K562 (cell line): ENCODE data around the gene ABLIM1. TPM values are rescaled to one million over a fixed set of nuclear protein-coding genes. Genes with fewer than 3 reads are reported as not detected.

Experiments
- ATAC-seq: fragments of 200-7000 bp; cut with Tn5 transposase; 3 replicates; pipeline ENCODE4 v1.9.1; 2020; ENCODE audit warnings: moderate library complexity
- BruUV-seq: library from RNA; stranded (reverse); fragments of 400-500 nt; replicated peaks from 2 replicates; lab custom pipeline; 2021; lab: Mats Ljungman, UMichigan
- CTCF ChIA-PET: fragments of 300-600 bp; formaldehyde crosslinking; extraction: SDS; loops from one replicate; lab custom pipeline; 2021; ENCODE audit warnings: low intra/inter-chr PET ratio; lab: Yijun Ruan, JAX
- POLR2A ChIA-PET: fragments of 300-600, 350-650 bp; sonication (Branson Sonifier 250); formaldehyde crosslinking; extraction: SDS; loops from one replicate; lab custom pipeline; 2021; ENCODE audit warnings: antibody characterized with exemption, inconsistent platforms; lab: Yijun Ruan, JAX
- DNase-seq, 4 experiments: peaks; one replicate each; pipeline versions ENCODE4 v3.0.0 to v3.0.0-alpha.2; 2011 to 2018; ENCODE audit warnings: low spot score in 3 of 4, mixed read lengths in 3 of 4; ENCODE audit errors: extremely low read depth in 1 of 4
- FAIRE-seq: peaks from 2 replicates; lab custom pipeline; 2011; peaks lifted over from hg19 to GRCh38; lab: Jason Lieb, UNC
- H2AFZ ChIP-seq: 2 replicates; pipeline ENCODE4 v1.6.0; 2011; ENCODE audit warnings: low read depth, low read length, control low read depth, inconsistent platforms
- H3K27ac ChIP-seq: fragments of 200-600 bp; 3 replicates; pipeline ENCODE4 v1.8.0; 2011; ENCODE audit warnings: low read depth, mild to moderate bottlenecking, control low read depth, inconsistent platforms, low read length, moderate library complexity, mixed read lengths; ENCODE audit errors: extremely low read depth
- H3K27me3 ChIP-seq, 2 experiments: fragments of 300-600 bp in 1 of 2; 2 replicates in 1 of 2; 3 replicates in 1 of 2; pipeline versions ENCODE4 v1.6.0 to v1.8.0; 2011; ENCODE audit warnings: inconsistent platforms in 2 of 2, low read length in 2 of 2, mild to moderate bottlenecking in 1 of 2, mixed read lengths in 1 of 2, moderate library complexity in 1 of 2; ENCODE audit not compliant: control insufficient read depth in 2 of 2, insufficient read depth in 2 of 2
- H3K36me3 ChIP-seq: fragments of 300-600 bp; 3 replicates; pipeline ENCODE4 v1.8.0; 2011; ENCODE audit warnings: mild to moderate bottlenecking, low read length, inconsistent platforms; ENCODE audit not compliant: control insufficient read depth, insufficient read depth
- H3K4me1 ChIP-seq, 2 experiments: fragments of 200-600 bp in 1 of 2; replicated peaks in 1 of 2; 2 replicates in 1 of 2; 3 replicates in 1 of 2; pipeline versions ENCODE4 v1.5.1 to v1.8.0; 2011; ENCODE audit warnings: inconsistent platforms in 2 of 2, low read length in 2 of 2, mild to moderate bottlenecking in 1 of 2, mixed read lengths in 1 of 2, moderate library complexity in 1 of 2; ENCODE audit not compliant: control insufficient read depth in 2 of 2, insufficient read depth in 2 of 2
- H3K4me2 ChIP-seq: 2 replicates; pipeline ENCODE4 v1.6.1; 2011; ENCODE audit warnings: low read length, control low read depth, inconsistent platforms, mixed read lengths; ENCODE audit not compliant: insufficient read depth
- H3K4me3 ChIP-seq: fragments of 200-600 bp; sonication (generic), shearing (Covaris generic); 2 replicates; pipeline ENCODE4 v1.5.1; 2016; ENCODE audit warnings: control low read depth, inconsistent platforms
- H3K79me2 ChIP-seq: fragments of 200-600 bp; 3 replicates; pipeline ENCODE4 v1.8.0; 2011; ENCODE audit warnings: low read length, inconsistent platforms; ENCODE audit not compliant: control insufficient read depth, insufficient read depth
- H3K9ac ChIP-seq, 2 experiments: 2 replicates each; pipeline versions ENCODE4 v1.6.0 to v1.6.1; 2011; ENCODE audit warnings: low read depth in 2 of 2, low read length in 2 of 2, control low read depth in 1 of 2, inconsistent platforms in 1 of 2, mild to moderate bottlenecking in 1 of 2, mixed read lengths in 1 of 2; ENCODE audit not compliant: insufficient read depth in 1 of 2
- H3K9me1 ChIP-seq: one replicate; pipeline ENCODE4 v1.6.0; 2011; ENCODE audit warnings: inconsistent platforms, mild to moderate bottlenecking, low read length, moderate library complexity; ENCODE audit not compliant: control insufficient read depth, insufficient read depth
- H3K9me3 ChIP-seq: replicated peaks from 2 replicates; pipeline ENCODE4 v1.5.1; 2011; ENCODE audit warnings: low read depth, low read length, inconsistent platforms; ENCODE audit not compliant: control insufficient read depth, insufficient read depth
- H4K20me1 ChIP-seq: replicated peaks from 2 replicates; pipeline ENCODE4 v1.6.1; 2011; ENCODE audit warnings: low read length, inconsistent platforms, mixed read lengths; ENCODE audit not compliant: control insufficient read depth, insufficient read depth
- HNRNPLL ChIP-seq: fragments of 200-400 bp; formaldehyde crosslinking; IDR thresholded peaks from 2 replicates; pipeline ENCODE4 v1.6.1; 2017; ENCODE audit warnings: low read length, low read depth, mild to moderate bottlenecking; ENCODE audit not compliant: poor library complexity, severe bottlenecking
- NR2F6 ChIP-seq: fragments of 450-650 bp; formaldehyde crosslinking; IDR thresholded peaks from 2 replicates; pipeline ENCODE4 v1.4.0; 2020; ENCODE audit warnings: mild to moderate bottlenecking
- ZNF197 ChIP-seq: fragments of 200-800 bp; sonication (Bioruptor generic); IDR thresholded peaks from 2 replicates; pipeline ENCODE4 v1.6.1; 2016; ENCODE audit warnings: low read depth, missing genetic modification characterization, missing compliant biosample characterization
- ZNF23 ChIP-seq: fragments of 250-450 bp; sonication (Bioruptor Pico); IDR thresholded peaks from 2 replicates; pipeline ENCODE4 v1.4.0; 2020; ENCODE audit warnings: mild to moderate bottlenecking
- ZNF518B ChIP-seq: fragments of 250-450 bp; sonication (Bioruptor Pico); IDR thresholded peaks from 2 replicates; pipeline ENCODE4 v1.5.0; 2021; ENCODE audit warnings: mild to moderate bottlenecking, moderate library complexity
- WGBS: fragments of 100-300 bp; shearing (Covaris generic); methylation state at CpG from one replicate; pipeline ENCODE4 v1.1.6; 2016; ENCODE audit warnings: low coverage, mixed read lengths; ENCODE audit not compliant: insufficient coverage; ENCODE audit errors: missing lambda C conversion rate; 5-methylcytosine and 5-hydroxymethylcytosine counted together
- in situ Hi-C: fragments of 300-500 bp; cut with MboI; formaldehyde crosslinking; loops from 4 replicates; pipeline ENCODE4 v1.15.0; 2018; ENCODE audit warnings: inconsistent platforms, mixed read lengths
- intact Hi-C: fragments of 100-400 bp; cut with micrococcal nuclease; formaldehyde crosslinking; loops from 2 replicates; pipeline ENCODE4 v1.14.2; 2022
- polyA plus RNA-seq, 8 experiments: library from polyadenylated mRNA; depleted of rRNA in 4 of 8; stranded (reverse) in 5 of 8; unstranded in 3 of 8; fragments of >200 nt; fragmentation: Nextera tagmentation in 2 of 8; fragmentation: Illumina TruSeq in 1 of 8; extraction: Ambion mirVana in 2 of 8; extraction: Trizol in 1 of 8; gene quantifications; 2 replicates each; pipeline versions ENCODE4 v1.2.1 to v1.2.3, GENCODE V29; 2011 to 2014; ENCODE audit warnings: inconsistent platforms in 1 of 8, missing spikeins in 1 of 8
- total RNA-seq, 7 experiments: library from RNA; depleted of rRNA in 6 of 7; stranded (reverse); fragments of >200 nt in 6 of 7; fragmentation: Illumina TruSeq in 2 of 7; extraction: Trizol in 2 of 7; gene quantifications; 2 replicates each; pipeline versions ENCODE4 v1.2.1 to v1.2.3, GENCODE V29; 2011 to 2021; ENCODE audit warnings: low replicate concordance in 1 of 7
- TF ChIP-seq, protein P1 (sequence below): fragments of 450-650 bp; formaldehyde crosslinking; IDR thresholded peaks from 2 replicates; pipeline ENCODE4 v1.4.0; 2020; ENCODE audit warnings: mild to moderate bottlenecking, moderate library complexity
- TF ChIP-seq, protein P2 (sequence below): fragments of 450-650 bp; formaldehyde crosslinking; IDR thresholded peaks from 2 replicates; pipeline ENCODE4 v1.4.0; 2022; ENCODE audit warnings: mild to moderate bottlenecking, moderate library complexity

The ABLIM1 gene
- total and polyA plus RNA-seq, 9 of the 15 experiments (the other 6 are each of a cell fraction or from before 2014, with no cell fraction given) = 0.07 to 0.49 (median 0.14) TPM; not detected in 6

DNA sequence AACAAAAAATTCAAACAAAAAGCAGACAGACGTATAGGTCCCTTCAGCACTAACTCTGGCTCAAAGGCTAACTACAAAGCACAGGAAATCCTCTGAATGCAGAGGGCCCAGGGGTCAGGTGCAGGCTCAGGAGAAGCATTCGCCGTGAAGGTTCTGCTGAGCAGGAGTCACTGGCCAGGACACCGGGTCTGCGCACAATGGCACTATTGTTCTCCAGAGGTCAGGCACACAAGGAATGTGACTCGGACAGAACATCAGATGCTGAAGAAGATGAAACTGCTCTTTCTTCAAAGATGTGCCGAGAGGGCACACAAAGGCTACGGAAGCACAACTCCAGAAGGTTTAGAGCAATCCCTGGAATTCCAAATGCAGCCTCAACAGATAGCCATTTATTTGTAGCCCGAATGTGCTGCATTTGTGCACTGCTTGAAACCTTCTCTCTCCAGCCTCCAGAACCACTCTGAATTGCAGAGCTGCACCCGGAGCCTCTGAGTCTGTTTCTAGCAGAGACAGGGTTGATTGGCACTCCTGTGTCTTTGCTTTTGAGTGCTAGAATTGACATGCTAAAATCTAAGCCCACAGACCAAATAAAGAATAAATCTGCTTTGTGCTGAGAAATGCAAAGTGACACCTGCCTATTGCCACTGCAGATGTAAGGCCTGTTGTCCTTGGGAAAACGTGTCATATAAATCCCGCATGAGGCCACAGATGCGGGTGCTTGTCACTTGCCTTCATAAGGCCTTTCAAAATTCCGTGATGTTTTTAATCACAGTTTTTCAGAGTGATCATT is 168.4 kb downstream of the ABLIM1 start:
- intact Hi-C loops (no loop called here), in situ Hi-C loops (no loop called here)

DNA sequence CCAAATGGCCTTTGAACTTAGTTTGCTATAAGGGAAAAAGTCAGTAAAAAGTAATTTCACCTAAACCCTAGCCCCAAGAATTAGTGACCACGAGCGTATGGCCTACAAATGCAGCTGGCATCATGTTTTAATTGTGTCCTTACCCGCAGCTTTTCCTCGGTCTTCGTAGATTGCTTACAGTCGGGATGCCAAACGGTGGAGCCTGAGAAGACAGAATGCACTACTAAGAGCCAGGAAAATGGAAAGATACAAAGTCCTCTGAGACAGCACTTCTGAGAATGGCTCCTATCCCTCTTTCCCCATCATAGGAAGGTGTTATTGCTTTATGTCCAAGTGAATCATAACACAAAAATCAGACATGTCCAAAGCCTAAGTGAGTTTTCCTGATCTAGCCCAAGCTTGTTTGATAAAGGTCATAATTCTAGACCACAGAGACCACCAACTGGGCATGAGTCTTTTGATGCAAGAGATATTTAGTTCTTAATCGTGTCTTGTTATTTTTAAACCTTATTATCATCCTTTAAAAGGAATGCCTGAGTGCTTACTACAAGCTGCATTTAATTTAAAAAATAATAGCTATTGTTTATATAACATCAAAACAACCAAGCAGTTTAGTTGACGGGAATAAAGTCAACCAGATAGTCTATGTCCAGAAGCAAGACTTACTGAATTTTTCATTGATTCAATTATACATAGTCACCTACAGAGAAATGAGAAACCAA is 170.1 kb downstream of the ABLIM1 start:
- Histone ChIP-seq H3K9me3 (no peaks in the 10 kb centered on the region), H3K9me1 (no peaks in the 10 kb centered on the region), H3K4me2 (no peak overlapping the region), H2AFZ (no peak overlapping the region), H3K27ac (no peak overlapping the region), H3K27me3 (peaks cover 0 to 10% of the 10 kb centered on the region in 2 experiments; a peak in 2 of 5 replicates), H3K79me2 (no peaks in the 10 kb centered on the region), H4K20me1 (no peaks in the 10 kb centered on the region), H3K36me3 (no peaks in the 10 kb centered on the region), H3K4me1 (no peaks in the 10 kb centered on the region), H3K9ac (no peak overlapping the region), H3K4me3 (no peak overlapping the region)
- WGBS = 2% methylated on average over 9 of the region's 9 CpGs
- in situ Hi-C loops (no loop called here), intact Hi-C loops (no loop called here)
- CTCF ChIA-PET = no interaction called here
- ATAC-seq (no peak), FAIRE-seq (no peak), DNase-seq (no peak)
- POLR2A ChIA-PET = no interaction called here
- BruUV-seq = no TSS peak
- TF ChIP-seq ZNF518B (CRISPR knock-in tag) = no peak
- TF ChIP-seq, protein P1, sequence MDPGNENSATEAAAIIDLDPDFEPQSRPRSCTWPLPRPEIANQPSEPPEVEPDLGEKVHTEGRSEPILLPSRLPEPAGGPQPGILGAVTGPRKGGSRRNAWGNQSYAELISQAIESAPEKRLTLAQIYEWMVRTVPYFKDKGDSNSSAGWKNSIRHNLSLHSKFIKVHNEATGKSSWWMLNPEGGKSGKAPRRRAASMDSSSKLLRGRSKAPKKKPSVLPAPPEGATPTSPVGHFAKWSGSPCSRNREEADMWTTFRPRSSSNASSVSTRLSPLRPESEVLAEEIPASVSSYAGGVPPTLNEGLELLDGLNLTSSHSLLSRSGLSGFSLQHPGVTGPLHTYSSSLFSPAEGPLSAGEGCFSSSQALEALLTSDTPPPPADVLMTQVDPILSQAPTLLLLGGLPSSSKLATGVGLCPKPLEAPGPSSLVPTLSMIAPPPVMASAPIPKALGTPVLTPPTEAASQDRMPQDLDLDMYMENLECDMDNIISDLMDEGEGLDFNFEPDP (CRISPR knock-in tag) = no peak
- TF ChIP-seq, protein P2, sequence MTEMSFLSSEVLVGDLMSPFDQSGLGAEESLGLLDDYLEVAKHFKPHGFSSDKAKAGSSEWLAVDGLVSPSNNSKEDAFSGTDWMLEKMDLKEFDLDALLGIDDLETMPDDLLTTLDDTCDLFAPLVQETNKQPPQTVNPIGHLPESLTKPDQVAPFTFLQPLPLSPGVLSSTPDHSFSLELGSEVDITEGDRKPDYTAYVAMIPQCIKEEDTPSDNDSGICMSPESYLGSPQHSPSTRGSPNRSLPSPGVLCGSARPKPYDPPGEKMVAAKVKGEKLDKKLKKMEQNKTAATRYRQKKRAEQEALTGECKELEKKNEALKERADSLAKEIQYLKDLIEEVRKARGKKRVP = no peak

More for the DNA sequence above, 168.4 kb downstream of the ABLIM1 start:
- 1% methylated on average over 12 of the region's 14 CpGs for WGBS
- no peak for DNase-seq
- Histone ChIP-seq H2AFZ (no peak overlapping the region), H4K20me1 (no peaks in the 10 kb centered on the region), H3K9me3 (no peaks in the 10 kb centered on the region), H3K4me1 (no peaks in the 10 kb centered on the region), H3K4me2 (no peak overlapping the region), H3K9ac (no peak overlapping the region), H3K27me3 (peaks cover 0 to 9% of the 10 kb centered on the region in 2 experiments; a peak in 2 of 5 replicates), H3K9me1 (no peaks in the 10 kb centered on the region), H3K27ac (no peak overlapping the region), H3K79me2 (no peaks in the 10 kb centered on the region), H3K36me3 (no peaks in the 10 kb centered on the region), H3K4me3 (no peak overlapping the region)
- BruUV-seq = no TSS peak
- no peak for ATAC-seq
- FAIRE-seq = no peak
- CTCF ChIA-PET = no interaction called here
- TF ChIP-seq HNRNPLL (no peak), ZNF23 (no peak), ZNF197 (no peak), NR2F6 (CRISPR knock-in tag) (no peak)
- POLR2A ChIA-PET = no interaction called here
